Muscle layer of colon (tissue), 2 donors: ENCODE results near the gene ZCCHC24.

Experiments used
- H3K27ac ChIP-seq: one replicate; pipeline ENCODE4 v1.7.0; 2013; ENCODE audit warnings: low read depth, mild to moderate bottlenecking, low read length, moderate library complexity
- H3K27me3 ChIP-seq, 2 donors: one replicate each; pipeline ENCODE4 v1.7.0; 2013; ENCODE audit warnings: low read length in 2 of 2, mild to moderate bottlenecking in 2 of 2; ENCODE audit not compliant: insufficient read depth in 2 of 2, control insufficient read depth in 1 of 2
- H3K36me3 ChIP-seq: one replicate; pipeline ENCODE4 v1.7.0; 2013; ENCODE audit warnings: mild to moderate bottlenecking, low read length; ENCODE audit not compliant: insufficient read depth
- H3K4me1 ChIP-seq: one replicate; pipeline ENCODE4 v1.7.0; 2013; ENCODE audit warnings: mild to moderate bottlenecking, low read length; ENCODE audit not compliant: insufficient read depth
- H3K4me3 ChIP-seq, 2 donors: one replicate each; pipeline ENCODE4 v1.7.0; 2013; ENCODE audit warnings: low read length in 2 of 2, low read depth in 1 of 2, mild to moderate bottlenecking in 1 of 2, moderate library complexity in 1 of 2
- H3K9ac ChIP-seq: one replicate; pipeline ENCODE4 v1.7.0; 2013; ENCODE audit warnings: low read length
- H3K9me3 ChIP-seq: one replicate; pipeline ENCODE4 v1.7.0; 2013; ENCODE audit warnings: mild to moderate bottlenecking, low read length
- donor health status: abdominal sarcoma.
- donor health status: Adenocarcinoma of cecum.

The ZCCHC24 gene

GRCh38 chr10:79483948-79484347, 38.5 kb upstream of the ZCCHC24 start:
- H3K9ac ChIP-seq: no peak overlapping the region
- no peak overlapping the region for H3K4me3 ChIP-seq
- peaks cover 18% of the 10 kb centered on the region for H3K4me1 ChIP-seq
- H3K9me3 ChIP-seq: no peaks in the 10 kb centered on the region
- H3K27me3 ChIP-seq: no peaks in the 10 kb centered on the region
- H3K27ac ChIP-seq: no peak overlapping the region
- no peaks in the 10 kb centered on the region for H3K36me3 ChIP-seq

GRCh38 chr10:79483299-79483698, 37.9 kb upstream of the ZCCHC24 start:
- H3K27ac ChIP-seq: no peak overlapping the region
- H3K36me3 ChIP-seq: no peaks in the 10 kb centered on the region
- no peak overlapping the region for H3K4me3 ChIP-seq
- no peak overlapping the region for H3K9ac ChIP-seq
- no peaks in the 10 kb centered on the region for H3K27me3 ChIP-seq
- peaks cover 12% of the 10 kb centered on the region for H3K4me1 ChIP-seq
- H3K9me3 ChIP-seq: no peaks in the 10 kb centered on the region

GRCh38 chr10:79482741-79483140, 37.3 kb upstream of the ZCCHC24 start:
- peaks cover 6% of the 10 kb centered on the region for H3K4me1 ChIP-seq
- no peaks in the 10 kb centered on the region for H3K27me3 ChIP-seq
- H3K4me3 ChIP-seq: no peak overlapping the region
- H3K9me3 ChIP-seq: no peaks in the 10 kb centered on the region
- no peak overlapping the region for H3K9ac ChIP-seq
- no peak overlapping the region for H3K27ac ChIP-seq
- no peaks in the 10 kb centered on the region for H3K36me3 ChIP-seq

DNA sequence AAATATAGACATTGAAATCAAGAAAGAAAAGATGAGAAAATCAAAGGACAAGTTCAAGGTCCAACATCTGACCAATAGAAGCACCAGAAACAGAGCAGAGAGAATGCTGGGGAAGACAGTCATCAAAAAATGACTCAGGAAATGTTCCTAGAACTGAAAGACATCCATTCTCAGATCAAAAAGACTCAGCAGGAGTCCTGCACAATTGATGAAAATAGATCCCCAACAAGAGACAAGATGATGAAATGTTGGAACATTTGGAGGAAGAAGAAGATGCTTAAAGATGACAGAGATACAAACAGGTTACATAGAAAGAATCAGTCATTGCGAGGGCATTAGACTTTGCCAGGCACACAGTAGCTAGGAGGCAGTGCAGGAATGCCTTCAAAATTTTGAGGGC, 36.9 kb upstream of the ZCCHC24 start:
- Histone ChIP-seq H3K4me3 (no peak overlapping the region), H3K4me1 (peaks cover 2% of the 10 kb centered on the region), H3K36me3 (no peaks in the 10 kb centered on the region), H3K9ac (no peak overlapping the region), H3K27ac (no peak overlapping the region), H3K9me3 (no peaks in the 10 kb centered on the region), H3K27me3 (no peaks in the 10 kb centered on the region)

GRCh38 chr10:79479283-79479909, 34.0 kb upstream of the ZCCHC24 start:
- no peaks in the 10 kb centered on the region for H3K4me1 ChIP-seq
- no peaks in the 10 kb centered on the region for H3K9me3 ChIP-seq
- H3K4me3 ChIP-seq: no peak overlapping the region
- H3K27me3 ChIP-seq: no peaks in the 10 kb centered on the region
- H3K9ac ChIP-seq: no peak overlapping the region
- no peaks in the 10 kb centered on the region for H3K36me3 ChIP-seq
- H3K27ac ChIP-seq: no peak overlapping the region

- H3K9ac ChIP-seq: no peak overlapping the region
- H3K27me3 ChIP-seq: no peaks in the 10 kb centered on the region
- no peak overlapping the region for H3K27ac ChIP-seq
- no peaks in the 10 kb centered on the region for H3K36me3 ChIP-seq
- no peak overlapping the region for H3K4me3 ChIP-seq
- H3K4me1 ChIP-seq: peaks cover 4% of the 10 kb centered on the region
- no peaks in the 10 kb centered on the region for H3K9me3 ChIP-seq
Measured at GRCh38 chr10:79477456-79477855, 32.0 kb upstream of the ZCCHC24 start.

- Histone ChIP-seq H3K27ac (no peak overlapping the region), H3K4me1 (peaks cover 4% of the 10 kb centered on the region), H3K9me3 (no peaks in the 10 kb centered on the region), H3K36me3 (no peaks in the 10 kb centered on the region), H3K4me3 (no peak overlapping the region), H3K9ac (no peak overlapping the region), H3K27me3 (no peaks in the 10 kb centered on the region)
Measured at GRCh38 chr10:79476645-79477044, 31.2 kb upstream of the ZCCHC24 start.

GRCh38 chr10:79475877-79476276, 30.5 kb upstream of the ZCCHC24 start:
- no peak overlapping the region for H3K27ac ChIP-seq
- H3K4me3 ChIP-seq: no peak overlapping the region
- no peak overlapping the region for H3K9ac ChIP-seq
- H3K9me3 ChIP-seq: no peaks in the 10 kb centered on the region
- H3K36me3 ChIP-seq: no peaks in the 10 kb centered on the region
- H3K27me3 ChIP-seq: no peaks in the 10 kb centered on the region
- peaks cover 4% of the 10 kb centered on the region for H3K4me1 ChIP-seq

DNA sequence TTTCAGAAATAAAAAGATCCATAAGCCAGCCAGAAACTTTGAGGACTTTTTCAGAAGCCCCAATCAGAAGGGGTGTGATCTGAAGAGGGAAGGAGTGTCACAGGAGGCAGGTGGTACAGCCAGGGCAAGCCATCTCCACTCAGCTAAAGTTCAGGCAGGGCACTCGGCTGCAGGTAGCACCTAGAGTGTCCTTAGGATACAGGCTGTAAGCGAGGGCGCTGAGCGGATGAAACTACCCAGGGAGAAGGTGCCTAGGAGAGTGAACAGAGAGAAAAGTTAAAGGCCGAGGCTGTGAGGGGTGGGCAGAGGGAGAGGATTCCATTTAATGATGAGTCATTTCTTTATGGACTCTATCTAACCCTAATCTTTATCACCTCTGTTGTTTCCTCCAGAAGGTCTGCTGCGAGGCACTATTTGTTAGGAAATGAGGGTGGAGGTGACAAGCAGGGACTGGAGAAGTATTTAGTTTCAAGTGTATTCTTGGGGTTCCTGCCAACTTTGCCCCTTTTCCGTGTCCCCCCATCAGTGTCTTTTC, 29.8 kb upstream of the ZCCHC24 start:
- H3K36me3 ChIP-seq: no peaks in the 10 kb centered on the region
- H3K4me1 ChIP-seq: peaks cover 4% of the 10 kb centered on the region
- no peak overlapping the region for H3K9ac ChIP-seq
- no peak overlapping the region for H3K4me3 ChIP-seq
- no peak overlapping the region for H3K27ac ChIP-seq
- H3K27me3 ChIP-seq: no peaks in the 10 kb centered on the region
- no peaks in the 10 kb centered on the region for H3K9me3 ChIP-seq

- H3K9me3 ChIP-seq: no peaks in the 10 kb centered on the region
- H3K27me3 ChIP-seq: no peaks in the 10 kb centered on the region
- no peak overlapping the region for H3K9ac ChIP-seq
- no peaks in the 10 kb centered on the region for H3K36me3 ChIP-seq
- peaks cover 4% of the 10 kb centered on the region for H3K4me1 ChIP-seq
- no peak overlapping the region for H3K4me3 ChIP-seq
- no peak overlapping the region for H3K27ac ChIP-seq
Measured at GRCh38 chr10:79473496-79474095, 28.2 kb upstream of the ZCCHC24 start.

DNA sequence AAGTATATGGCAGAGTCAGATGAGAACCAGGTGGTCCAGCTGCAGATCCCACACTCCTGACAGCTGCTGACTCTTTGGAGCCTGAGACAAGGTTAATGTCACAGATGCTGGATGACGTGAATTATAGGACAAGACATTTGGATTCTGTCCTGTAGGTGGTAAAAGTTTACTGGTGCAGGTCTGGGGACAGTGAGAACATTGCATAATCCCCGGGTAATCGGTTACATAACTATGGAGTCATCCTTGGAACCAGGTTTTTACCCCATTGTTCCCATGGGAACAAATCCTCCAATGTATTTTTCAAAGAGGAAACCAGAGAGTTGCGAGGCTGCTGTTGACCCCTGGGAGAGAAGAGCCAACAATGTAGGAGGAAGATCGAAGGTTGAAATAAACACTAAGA, 27.5 kb upstream of the ZCCHC24 start:
- peaks cover 4% of the 10 kb centered on the region for H3K4me1 ChIP-seq
- H3K4me3 ChIP-seq: no peak overlapping the region
- H3K9me3 ChIP-seq: no peaks in the 10 kb centered on the region
- H3K27ac ChIP-seq: no peak overlapping the region
- no peaks in the 10 kb centered on the region for H3K27me3 ChIP-seq
- H3K9ac ChIP-seq: no peak overlapping the region
- H3K36me3 ChIP-seq: no peaks in the 10 kb centered on the region

DNA sequence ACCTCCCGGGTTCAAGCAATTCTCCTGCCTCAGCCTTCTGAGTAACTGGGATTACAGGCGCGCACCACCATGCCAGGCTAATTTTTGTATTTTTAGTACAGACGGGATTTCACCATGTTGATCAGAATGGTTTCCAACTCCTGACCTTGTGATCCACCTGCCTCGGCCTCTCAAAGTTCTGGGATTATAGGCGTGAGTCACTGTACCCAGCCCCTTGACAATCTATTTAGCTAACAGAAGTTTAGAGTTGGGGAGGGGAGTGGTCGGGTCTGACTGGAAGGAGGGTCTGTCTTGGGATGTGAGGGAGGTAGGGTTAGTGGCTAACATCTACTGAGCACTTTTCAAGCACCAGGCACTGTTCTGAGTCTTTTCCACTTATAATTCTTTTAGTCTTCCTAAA, 27.0 kb upstream of the ZCCHC24 start:
- H3K27me3 ChIP-seq: no peaks in the 10 kb centered on the region
- no peaks in the 10 kb centered on the region for H3K9me3 ChIP-seq
- H3K36me3 ChIP-seq: no peaks in the 10 kb centered on the region
- peaks cover 4% of the 10 kb centered on the region for H3K4me1 ChIP-seq
- no peak overlapping the region for H3K27ac ChIP-seq
- H3K9ac ChIP-seq: no peak overlapping the region
- no peak overlapping the region for H3K4me3 ChIP-seq
